ENCODE data around the gene RBMS3. TPM values are rescaled to one million over a fixed set of nuclear protein-coding genes. Genes with fewer than 3 reads are reported as not detected.

Gene RBMS3
- total and polyA plus RNA-seq, 2 experiments from 2014 or later, result 3.2 to 7.4 TPM

GRCh38 chr3:29515451-29515850, 234.6 kb downstream of the RBMS3 start:
- DNase-seq (ENCODE audit: low spot score) (peak; percentile 36), ATAC-seq (peak; percentile 76)
- H3K27ac ChIP-seq (ENCODE audit: low read depth), result peak overlapping the region; percentile 82
- H3K9me2 ChIP-seq (ENCODE audit: insufficient read depth), result no peaks in the 10 kb centered on the region
- no peaks in the 10 kb centered on the region for H3K36me3 ChIP-seq (ENCODE audit: insufficient read depth)
- Mint-ChIP-seq H3K4me1 (peaks cover 27% of the 10 kb centered on the region), H3K4me3 (no peak overlapping the region), H3K36me3 (ENCODE audit: low read depth) (peaks cover 6% of the 10 kb centered on the region; the same call in 1 of the 3 replicates), H3K27ac (peak overlapping the region; percentile 50), H3K9me3 (no peaks in the 10 kb centered on the region), H3K27me3 (ENCODE audit: insufficient read depth, low read depth, poor library complexity) (no peaks in the 10 kb centered on the region)
- H3F3A ChIP-seq (replicated peaks; ENCODE audit: low read depth), result no peaks in the 10 kb centered on the region
- peak overlapping the region; percentile 54 for H3K4me2 ChIP-seq
- TF ChIP-seq, protein P1, sequence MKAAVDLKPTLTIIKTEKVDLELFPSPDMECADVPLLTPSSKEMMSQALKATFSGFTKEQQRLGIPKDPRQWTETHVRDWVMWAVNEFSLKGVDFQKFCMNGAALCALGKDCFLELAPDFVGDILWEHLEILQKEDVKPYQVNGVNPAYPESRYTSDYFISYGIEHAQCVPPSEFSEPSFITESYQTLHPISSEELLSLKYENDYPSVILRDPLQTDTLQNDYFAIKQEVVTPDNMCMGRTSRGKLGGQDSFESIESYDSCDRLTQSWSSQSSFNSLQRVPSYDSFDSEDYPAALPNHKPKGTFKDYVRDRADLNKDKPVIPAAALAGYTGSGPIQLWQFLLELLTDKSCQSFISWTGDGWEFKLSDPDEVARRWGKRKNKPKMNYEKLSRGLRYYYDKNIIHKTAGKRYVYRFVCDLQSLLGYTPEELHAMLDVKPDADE (IDR thresholded peaks at IDR 0.05), result 0 out of 2 replicates have a peak, but pooled peaks have one; percentile 34
- TF ChIP-seq POLR2AphosphoS5 (IDR thresholded peaks at IDR 0.05; ENCODE audit: low read depth) (no peak), CTCF (conservative IDR thresholded peaks at IDR 0.05; ENCODE audit: low read depth in 2 of 2) (no peak), EZH2phosphoT487 (IDR thresholded peaks at IDR 0.05; ENCODE audit: unreplicated experiment) (no peak), NANOG (IDR thresholded peaks at IDR 0.05; ENCODE audit: borderline replicate concordance) (peak; percentile 75), ZNF331 (CRISPR knock-in tag; IDR thresholded peaks at IDR 0.05; ENCODE audit: low read depth) (no peak), EZH2 (IDR thresholded peaks at IDR 0.05; ENCODE audit: low read depth, unreplicated experiment) (no peak), JUNB (IDR thresholded peaks at IDR 0.05; ENCODE audit: unreplicated experiment) (no peak), CREB1 (CRISPR knock-in tag; IDR thresholded peaks at IDR 0.05; ENCODE audit: low read depth) (no peak), ZNF114 (CRISPR knock-in tag; IDR thresholded peaks at IDR 0.05) (no peak), STAT1 (IDR thresholded peaks at IDR 0.05; ENCODE audit: unreplicated experiment) (no peak)
- TF ChIP-seq, protein P2, sequence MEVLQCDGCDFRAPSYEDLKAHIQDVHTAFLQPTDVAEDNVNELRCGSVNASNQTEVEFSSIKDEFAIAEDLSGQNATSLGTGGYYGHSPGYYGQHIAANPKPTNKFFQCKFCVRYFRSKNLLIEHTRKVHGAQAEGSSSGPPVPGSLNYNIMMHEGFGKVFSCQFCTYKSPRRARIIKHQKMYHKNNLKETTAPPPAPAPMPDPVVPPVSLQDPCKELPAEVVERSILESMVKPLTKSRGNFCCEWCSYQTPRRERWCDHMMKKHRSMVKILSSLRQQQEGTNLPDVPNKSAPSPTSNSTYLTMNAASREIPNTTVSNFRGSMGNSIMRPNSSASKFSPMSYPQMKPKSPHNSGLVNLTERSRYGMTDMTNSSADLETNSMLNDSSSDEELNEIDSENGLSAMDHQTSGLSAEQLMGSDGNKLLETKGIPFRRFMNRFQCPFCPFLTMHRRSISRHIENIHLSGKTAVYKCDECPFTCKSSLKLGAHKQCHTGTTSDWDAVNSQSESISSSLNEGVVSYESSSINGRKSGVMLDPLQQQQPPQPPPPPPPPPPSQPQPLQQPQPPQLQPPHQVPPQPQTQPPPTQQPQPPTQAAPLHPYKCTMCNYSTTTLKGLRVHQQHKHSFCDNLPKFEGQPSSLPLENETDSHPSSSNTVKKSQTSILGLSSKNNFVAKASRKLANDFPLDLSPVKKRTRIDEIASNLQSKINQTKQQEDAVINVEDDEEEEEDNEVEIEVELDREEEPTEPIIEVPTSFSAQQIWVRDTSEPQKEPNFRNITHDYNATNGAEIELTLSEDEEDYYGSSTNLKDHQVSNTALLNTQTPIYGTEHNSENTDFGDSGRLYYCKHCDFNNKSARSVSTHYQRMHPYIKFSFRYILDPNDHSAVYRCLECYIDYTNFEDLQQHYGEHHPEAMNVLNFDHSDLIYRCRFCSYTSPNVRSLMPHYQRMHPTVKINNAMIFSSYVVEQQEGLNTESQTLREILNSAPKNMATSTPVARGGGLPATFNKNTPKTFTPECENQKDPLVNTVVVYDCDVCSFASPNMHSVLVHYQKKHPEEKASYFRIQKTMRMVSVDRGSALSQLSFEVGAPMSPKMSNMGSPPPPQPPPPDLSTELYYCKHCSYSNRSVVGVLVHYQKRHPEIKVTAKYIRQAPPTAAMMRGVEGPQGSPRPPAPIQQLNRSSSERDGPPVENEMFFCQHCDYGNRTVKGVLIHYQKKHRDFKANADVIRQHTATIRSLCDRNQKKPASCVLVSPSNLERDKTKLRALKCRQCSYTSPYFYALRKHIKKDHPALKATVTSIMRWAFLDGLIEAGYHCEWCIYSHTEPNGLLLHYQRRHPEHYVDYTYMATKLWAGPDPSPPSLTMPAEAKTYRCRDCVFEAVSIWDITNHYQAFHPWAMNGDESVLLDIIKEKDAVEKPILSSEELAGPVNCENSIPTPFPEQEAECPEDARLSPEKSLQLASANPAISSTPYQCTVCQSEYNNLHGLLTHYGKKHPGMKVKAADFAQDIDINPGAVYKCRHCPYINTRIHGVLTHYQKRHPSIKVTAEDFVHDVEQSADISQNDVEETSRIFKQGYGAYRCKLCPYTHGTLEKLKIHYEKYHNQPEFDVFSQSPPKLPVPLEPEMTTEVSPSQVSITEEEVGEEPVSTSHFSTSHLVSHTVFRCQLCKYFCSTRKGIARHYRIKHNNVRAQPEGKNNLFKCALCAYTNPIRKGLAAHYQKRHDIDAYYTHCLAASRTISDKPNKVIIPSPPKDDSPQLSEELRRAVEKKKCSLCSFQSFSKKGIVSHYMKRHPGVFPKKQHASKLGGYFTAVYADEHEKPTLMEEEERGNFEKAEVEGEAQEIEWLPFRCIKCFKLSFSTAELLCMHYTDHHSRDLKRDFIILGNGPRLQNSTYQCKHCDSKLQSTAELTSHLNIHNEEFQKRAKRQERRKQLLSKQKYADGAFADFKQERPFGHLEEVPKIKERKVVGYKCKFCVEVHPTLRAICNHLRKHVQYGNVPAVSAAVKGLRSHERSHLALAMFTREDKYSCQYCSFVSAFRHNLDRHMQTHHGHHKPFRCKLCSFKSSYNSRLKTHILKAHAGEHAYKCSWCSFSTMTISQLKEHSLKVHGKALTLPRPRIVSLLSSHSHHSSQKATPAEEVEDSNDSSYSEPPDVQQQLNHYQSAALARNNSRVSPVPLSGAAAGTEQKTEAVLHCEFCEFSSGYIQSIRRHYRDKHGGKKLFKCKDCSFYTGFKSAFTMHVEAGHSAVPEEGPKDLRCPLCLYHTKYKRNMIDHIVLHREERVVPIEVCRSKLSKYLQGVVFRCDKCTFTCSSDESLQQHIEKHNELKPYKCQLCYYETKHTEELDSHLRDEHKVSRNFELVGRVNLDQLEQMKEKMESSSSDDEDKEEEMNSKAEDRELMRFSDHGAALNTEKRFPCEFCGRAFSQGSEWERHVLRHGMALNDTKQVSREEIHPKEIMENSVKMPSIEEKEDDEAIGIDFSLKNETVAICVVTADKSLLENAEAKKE (CRISPR knock-in tag; IDR thresholded peaks at IDR 0.05), result peak; percentile 46; the same call in 1 of the 2 replicates
- TF ChIP-seq, protein P3, sequence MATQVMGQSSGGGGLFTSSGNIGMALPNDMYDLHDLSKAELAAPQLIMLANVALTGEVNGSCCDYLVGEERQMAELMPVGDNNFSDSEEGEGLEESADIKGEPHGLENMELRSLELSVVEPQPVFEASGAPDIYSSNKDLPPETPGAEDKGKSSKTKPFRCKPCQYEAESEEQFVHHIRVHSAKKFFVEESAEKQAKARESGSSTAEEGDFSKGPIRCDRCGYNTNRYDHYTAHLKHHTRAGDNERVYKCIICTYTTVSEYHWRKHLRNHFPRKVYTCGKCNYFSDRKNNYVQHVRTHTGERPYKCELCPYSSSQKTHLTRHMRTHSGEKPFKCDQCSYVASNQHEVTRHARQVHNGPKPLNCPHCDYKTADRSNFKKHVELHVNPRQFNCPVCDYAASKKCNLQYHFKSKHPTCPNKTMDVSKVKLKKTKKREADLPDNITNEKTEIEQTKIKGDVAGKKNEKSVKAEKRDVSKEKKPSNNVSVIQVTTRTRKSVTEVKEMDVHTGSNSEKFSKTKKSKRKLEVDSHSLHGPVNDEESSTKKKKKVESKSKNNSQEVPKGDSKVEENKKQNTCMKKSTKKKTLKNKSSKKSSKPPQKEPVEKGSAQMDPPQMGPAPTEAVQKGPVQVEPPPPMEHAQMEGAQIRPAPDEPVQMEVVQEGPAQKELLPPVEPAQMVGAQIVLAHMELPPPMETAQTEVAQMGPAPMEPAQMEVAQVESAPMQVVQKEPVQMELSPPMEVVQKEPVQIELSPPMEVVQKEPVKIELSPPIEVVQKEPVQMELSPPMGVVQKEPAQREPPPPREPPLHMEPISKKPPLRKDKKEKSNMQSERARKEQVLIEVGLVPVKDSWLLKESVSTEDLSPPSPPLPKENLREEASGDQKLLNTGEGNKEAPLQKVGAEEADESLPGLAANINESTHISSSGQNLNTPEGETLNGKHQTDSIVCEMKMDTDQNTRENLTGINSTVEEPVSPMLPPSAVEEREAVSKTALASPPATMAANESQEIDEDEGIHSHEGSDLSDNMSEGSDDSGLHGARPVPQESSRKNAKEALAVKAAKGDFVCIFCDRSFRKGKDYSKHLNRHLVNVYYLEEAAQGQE (IDR thresholded peaks at IDR 0.05; ENCODE audit: unreplicated experiment), result no peak
- peaks cover 21% of the 10 kb centered on the region for H3K4me1 ChIP-seq (ENCODE audit: insufficient read depth)
- H3K4me3 ChIP-seq, result peak overlapping the region; percentile 5; the same call in 1 of the 2 replicates
- H3K79me2 ChIP-seq (replicated peaks; ENCODE audit: insufficient read depth), result no peaks in the 10 kb centered on the region
- H2AFZ ChIP-seq, result no peak overlapping the region
- no peaks in the 10 kb centered on the region for H3K27me3 ChIP-seq (ENCODE audit: insufficient read depth)
- H4K20me1 ChIP-seq (replicated peaks; ENCODE audit: insufficient read depth), result no peaks in the 10 kb centered on the region
